T-helper 1 cell treated with Interleukin-12 subunit alpha and Interleukin-12 subunit beta and Interleukin-4 antibody, amounts not matched to agents 30 ng/mL and 1 ng/mL, for 36 hours (primary cell): ENCODE results near the gene SCYL3. TPM values are rescaled to one million over a fixed set of nuclear protein-coding genes. Genes with fewer than 3 reads are reported as not detected.
"Not testable (repeated sequence)": the region's sequence is repeated elsewhere in the genome, so short reads cannot be mapped to it uniquely, and the experiment has no call there.

Source experiments
- intact Hi-C: fragments of 100-400 bp; cut with micrococcal nuclease; formaldehyde crosslinking; loops from one replicate; pipeline ENCODE4 v1.15.1; 2024
- total RNA-seq: library from RNA; stranded (reverse); gene quantifications from 2 replicates; pipeline ENCODE4 v1.2.3, GENCODE V29; 2022

SCYL3 gene
- total RNA-seq, 1 donor from 2014 or later, result 17.0 TPM

- intact Hi-C loops, result no loop called here
These were observed 20.0 kb downstream of the SCYL3 start for GRCh38 chr1:169873582-169874199.

DNA sequence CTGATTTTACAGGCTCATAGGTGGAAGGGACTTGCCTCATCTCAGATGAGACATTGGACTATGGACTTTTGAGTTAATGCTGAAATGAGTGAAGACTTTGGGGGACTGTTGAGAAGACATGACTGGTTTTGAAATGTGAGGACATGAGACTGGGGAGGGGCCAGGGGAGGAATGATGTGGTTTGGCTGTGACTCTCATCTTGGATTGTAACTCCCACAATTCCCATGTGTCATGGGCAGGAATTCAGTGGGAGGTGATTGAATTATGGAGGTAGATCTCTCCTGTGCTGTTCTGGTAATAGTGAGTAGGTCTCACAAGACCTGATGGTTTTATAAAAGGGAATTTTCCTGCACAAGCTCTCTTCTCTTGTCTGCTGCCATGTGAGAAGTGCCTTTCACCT is 20.8 kb downstream of the SCYL3 start:
- intact Hi-C loops, result no loop called here

DNA sequence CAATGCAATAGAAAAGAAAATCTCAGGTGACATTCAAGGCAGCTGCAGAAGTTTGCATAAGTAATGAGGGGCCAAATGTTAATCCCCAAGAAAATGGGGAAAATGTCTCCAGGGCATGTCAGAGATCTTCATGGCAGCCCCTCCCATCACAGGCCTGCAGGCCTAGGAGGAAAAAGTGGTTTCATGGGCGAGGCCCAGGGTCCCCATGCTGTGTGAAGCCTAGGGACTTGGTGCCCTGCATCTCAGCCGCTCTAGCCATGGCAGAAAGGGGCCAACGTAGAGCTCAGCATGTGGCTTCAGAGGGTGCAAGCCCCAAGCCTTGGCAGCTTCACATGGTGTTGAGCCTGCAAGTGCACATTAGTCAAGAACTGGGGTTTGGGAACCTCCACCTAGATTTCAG is 21.7 kb downstream of the SCYL3 start:
- intact Hi-C loops, result loop anchor here (2.0 kb wide), 1 partner anchor 19 kb away; no protein-coding TSS in a partner anchor

- intact Hi-C loops, result no loop called here
These were observed 24.3 kb downstream of the SCYL3 start for GRCh38 chr1:169869426-169869825.

- intact Hi-C loops, result no loop called here
These were observed 24.7 kb downstream of the SCYL3 start for GRCh38 chr1:169868978-169869377.

- intact Hi-C loops, result no loop called here
These were observed 26.6 kb downstream of the SCYL3 start for GRCh38 chr1:169867012-169867675.

- intact Hi-C loops, result no loop called here
These were observed 27.1 kb downstream of the SCYL3 start for GRCh38 chr1:169866577-169866976.

DNA sequence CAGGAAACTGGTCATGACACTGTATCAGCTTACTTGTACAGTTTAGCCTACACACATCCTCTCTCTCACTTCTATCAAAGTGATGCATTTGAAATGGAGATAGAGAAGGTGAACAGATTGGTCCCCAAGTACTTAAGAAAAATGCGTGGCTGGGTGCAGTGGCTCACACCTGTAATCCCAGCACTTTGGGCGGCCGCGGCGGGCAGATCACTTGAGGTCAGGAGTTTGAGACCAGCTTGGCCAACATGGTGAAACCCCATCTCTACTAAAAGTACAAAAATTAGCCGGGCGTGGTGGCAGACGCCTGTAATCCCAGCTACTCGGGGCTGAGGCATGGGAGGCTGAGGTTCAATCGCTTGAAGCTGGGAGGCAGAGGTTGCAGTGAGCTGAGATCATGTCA is 29.2 kb downstream of the SCYL3 start:
- intact Hi-C loops, result not testable (repeated sequence)

DNA sequence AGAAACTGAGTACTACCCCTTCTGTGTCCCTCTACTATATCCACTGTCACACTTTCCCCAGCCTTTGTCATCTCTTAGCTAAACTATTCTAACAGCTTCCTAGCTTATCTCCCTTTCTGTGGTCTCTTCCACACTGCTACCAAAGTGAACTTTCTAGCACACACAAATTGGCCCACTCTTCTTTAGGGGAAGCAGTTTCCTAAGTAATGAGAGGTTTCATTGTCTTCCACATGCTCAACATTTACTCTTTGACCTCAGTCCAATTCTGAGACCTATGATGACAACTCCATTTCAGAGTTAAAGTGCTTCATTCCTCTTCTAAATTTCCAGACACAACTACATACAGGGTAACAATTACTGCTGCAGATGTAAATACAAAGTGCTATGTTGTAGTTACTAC is 32.9 kb downstream of the SCYL3 start:
- intact Hi-C loops, result no loop called here

DNA sequence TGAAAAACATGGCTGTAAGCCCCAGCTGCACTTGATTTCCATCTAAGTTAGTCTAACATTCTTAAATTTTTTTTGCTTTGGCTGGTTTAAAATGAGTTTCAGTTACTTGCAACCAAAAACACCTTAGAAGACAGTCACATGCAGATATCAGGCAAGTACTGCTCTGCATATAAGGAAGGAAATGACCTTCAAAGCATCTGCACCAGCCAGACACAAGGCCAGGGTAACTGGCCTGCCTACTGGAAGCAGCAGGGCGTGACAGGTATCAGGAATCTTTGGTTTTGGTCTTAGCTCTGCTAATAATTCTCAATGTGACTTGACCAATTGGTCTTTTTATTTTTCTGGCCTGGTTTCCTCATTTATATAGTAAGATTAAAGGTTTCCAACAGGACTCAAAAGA is 33.5 kb downstream of the SCYL3 start:
- intact Hi-C loops, result no loop called here

- intact Hi-C loops, result no loop called here
These were observed 34.7 kb downstream of the SCYL3 start for GRCh38 chr1:169859001-169859400.

DNA sequence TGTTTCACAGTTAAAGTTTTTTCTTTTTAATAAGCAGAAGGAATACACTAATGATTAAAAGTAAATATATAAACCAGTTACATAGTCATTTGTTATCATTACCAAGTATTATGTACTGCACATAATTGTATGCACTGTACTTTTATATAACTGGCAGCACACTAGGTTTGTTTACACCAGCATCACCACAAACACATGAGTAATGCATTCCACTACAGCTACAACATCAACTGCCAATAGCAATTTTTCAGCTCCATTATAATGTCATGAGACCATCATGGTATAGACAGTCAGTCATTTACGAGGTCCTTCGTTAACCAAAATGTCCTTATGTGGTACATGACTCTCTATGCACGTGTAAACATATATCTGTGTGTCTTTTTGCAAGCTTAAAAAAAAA is 35.2 kb downstream of the SCYL3 start:
- intact Hi-C loops, result no loop called here

- intact Hi-C loops, result no loop called here
These were observed 40.4 kb downstream of the SCYL3 start for GRCh38 chr1:169853341-169853740.

DNA sequence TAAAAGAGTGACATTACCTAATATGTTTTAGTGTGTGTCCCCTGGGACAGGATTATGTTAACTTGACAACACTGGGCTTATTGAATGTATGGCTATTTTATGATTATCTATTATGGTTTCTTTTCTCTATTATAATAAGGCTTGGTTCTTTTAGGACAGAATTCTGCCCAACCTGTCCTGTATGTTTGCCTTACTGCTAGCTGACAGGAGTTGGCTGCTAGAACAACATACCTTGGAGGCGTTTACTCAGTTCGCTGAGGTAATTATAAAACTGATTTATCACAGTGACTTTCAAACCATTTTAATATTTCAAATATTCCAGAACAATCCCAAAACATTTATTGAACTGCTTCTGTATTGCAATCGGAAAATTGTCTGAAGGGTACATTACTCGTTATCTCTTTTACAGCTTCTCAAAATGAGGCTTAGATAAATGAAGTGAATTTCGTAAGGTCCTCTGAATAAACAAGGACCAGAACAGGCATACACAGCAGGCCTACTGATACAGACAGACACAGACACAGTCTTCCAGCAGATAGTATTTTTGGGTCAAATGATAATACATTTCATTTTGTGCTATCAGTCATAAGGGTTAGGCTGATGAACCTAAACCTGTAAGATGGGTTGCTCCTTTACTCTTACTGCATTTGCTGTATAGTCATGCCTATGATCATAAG is 44.2 kb downstream of the SCYL3 start:
- intact Hi-C loops, result no loop called here

- intact Hi-C loops, result no loop called here
These were observed 45.2 kb downstream of the SCYL3 start for GRCh38 chr1:169848456-169848855.

DNA sequence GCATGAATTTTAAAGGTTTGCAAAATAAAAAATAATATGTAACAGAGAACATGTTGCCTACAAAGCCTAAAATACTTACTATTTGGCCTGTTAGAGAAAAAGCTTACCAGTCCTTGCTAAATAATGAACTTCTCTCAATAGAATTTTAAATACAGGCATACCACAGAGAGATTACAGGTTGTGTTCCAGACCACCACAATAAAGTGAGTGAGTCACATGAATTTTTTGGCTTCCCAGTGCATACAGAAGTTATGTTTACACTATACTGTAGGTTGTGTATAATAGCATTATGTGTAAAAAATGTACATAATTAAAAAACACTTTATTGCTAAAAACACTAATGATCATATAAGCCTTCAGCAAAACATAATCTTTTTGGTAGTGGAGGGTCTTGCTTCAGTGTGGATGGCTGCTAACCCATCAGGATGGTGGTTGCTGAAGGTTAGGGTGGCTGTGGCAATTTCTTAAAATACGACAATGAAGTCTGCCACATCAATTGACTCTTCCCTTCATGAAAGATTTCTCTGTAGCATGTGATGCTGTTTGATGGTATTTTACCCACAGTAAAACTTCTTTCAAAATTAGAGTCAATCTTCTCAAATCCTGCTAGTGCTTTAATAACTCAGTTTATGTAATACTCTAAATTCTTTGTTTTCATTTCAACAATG is 48.6 kb downstream of the SCYL3 start:
- intact Hi-C loops, result no loop called here

- intact Hi-C loops, result no loop called here
These were observed 54.8 kb downstream of the SCYL3 start for GRCh38 chr1:169838942-169839341.

DNA sequence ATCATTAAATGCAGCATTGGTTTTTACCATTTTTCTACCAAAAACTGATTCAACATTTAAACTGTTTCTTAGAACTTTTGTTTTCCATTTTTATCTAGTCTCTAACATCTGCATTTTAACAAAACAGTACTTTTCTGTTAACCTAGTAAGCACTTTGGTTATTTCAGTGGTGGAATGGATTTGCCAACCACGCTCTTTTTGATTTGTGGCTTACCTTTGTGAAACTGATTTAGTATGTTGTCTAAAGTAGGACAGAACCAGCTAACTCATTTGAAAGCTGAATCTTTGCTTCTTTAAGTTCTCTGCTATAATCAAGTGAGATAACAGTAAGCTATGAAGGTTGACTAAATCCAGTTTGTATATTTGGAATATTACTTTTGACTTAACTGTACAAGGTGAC is 57.5 kb downstream of the SCYL3 start:
- intact Hi-C loops, result no loop called here

DNA sequence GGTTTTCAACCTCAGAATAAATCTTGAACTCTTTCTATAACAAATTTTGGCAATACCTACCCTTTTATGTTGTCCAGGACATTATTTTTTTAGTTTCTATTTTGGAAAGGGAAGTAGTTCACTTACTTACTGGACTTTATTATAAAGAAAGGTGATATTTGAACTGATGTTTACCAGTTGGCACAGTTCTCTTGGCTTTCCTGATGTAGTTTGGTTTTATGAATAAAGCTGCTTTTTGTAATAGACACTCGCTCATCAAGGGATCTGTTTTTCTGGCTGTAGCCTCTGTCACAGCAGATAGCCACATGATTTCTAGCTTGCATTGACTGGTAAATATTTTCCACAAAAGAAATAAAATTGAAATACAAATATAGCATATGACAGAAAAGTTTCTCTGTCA is 58.0 kb downstream of the SCYL3 start:
- intact Hi-C loops, result no loop called here

DNA sequence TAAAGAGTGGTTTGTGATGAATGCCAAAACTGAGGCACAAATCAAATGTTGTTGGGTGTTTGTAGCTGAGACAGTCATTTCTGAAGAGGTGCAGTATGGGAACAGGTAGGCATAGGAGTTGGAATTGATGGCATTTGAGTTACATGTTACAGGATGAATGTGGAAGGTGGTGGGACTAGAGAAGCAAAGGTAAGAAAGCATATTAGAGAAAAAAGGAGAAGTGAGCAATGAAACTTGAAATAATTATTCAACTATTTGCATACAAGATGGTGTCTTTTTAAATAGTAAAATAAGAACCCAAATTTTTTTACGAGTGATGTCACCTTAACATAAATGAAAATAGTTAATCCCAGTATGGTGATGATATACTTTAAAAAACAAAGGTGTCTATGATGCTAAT is 58.8 kb downstream of the SCYL3 start:
- intact Hi-C loops, result no loop called here

DNA sequence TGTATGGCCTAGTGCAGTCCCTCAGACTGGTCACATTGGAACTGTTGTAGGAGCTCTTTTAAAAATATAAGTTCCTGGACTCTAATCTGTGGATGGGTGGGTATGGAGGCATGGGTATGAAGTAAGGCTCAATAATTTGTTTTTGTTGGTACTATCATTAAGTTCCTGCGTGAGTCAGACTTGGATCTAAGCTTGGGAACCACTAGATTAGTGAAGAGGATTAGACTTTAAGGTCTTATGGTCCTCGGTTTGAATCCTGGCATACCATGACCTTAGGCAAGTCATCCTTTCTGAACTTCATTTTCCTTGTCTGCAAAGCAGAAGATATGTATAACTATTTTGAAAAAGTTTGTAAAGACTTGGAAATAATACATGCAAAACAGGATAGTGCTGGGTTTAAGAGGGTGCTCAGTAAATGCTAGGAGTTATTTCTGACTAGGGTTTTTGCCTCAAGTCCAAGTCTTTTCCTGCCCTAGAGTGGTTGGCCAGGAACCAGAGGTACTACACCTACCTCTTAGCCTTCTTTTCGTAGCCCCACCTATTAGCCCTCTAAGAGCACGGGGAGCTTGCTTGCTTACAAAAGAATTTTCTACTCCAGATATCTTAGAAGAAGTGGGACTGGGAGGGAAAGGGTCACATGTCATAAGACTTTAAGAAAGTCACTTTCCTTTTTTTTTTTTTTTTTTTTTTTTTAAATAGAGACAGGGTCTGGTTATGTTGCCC is 60.4 kb downstream of the SCYL3 start:
- intact Hi-C loops, result no loop called here

DNA sequence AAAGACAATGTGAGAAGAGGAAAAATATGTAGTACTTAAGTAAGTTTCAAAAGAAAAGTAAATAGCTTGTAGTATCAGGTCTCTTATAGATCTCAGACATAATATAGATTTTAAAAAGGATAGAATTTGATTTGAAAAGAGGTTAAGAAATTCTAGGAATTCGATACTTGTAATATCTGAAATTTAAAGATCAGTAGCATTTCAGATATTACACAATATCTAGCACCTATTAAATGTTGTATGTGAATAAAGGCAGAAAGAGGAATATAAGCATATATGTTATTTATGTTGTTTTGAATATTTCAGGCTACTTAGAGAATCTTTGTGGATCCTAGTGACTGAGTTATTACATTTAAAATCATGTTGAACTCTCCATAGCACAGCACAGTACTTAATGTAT is 64.0 kb downstream of the SCYL3 start:
- intact Hi-C loops, result no loop called here
